GM13976 (cell line): ENCODE results near the gene PBX4.
"Not testable (repeated sequence)": the region's sequence is repeated elsewhere in the genome, so short reads cannot be mapped to it uniquely, and the experiment has no call there.

ENCODE experiments used
- DNase-seq: peaks from one replicate; pipeline ENCODE4 v3.0.0; 2012; ENCODE audit warnings: low spot score
- CTCF ChIP-seq: IDR thresholded peaks from 2 replicates; pipeline ENCODE4 v1.5.1; 2012; ENCODE audit warnings: borderline replicate concordance, mild to moderate bottlenecking; ENCODE audit not compliant: insufficient read depth; ENCODE audit errors: extremely low read depth, missing control alignments, control extremely low read depth
- in situ Hi-C: fragments of 300-500 bp; cut with MboI; formaldehyde crosslinking; loops from one replicate; pipeline ENCODE4 v1.12.0; 2022; ENCODE audit warnings: low sequenced_read_pairs, mixed read lengths, inconsistent platforms; ENCODE audit not compliant: unreplicated experiment

Gene PBX4

DNA sequence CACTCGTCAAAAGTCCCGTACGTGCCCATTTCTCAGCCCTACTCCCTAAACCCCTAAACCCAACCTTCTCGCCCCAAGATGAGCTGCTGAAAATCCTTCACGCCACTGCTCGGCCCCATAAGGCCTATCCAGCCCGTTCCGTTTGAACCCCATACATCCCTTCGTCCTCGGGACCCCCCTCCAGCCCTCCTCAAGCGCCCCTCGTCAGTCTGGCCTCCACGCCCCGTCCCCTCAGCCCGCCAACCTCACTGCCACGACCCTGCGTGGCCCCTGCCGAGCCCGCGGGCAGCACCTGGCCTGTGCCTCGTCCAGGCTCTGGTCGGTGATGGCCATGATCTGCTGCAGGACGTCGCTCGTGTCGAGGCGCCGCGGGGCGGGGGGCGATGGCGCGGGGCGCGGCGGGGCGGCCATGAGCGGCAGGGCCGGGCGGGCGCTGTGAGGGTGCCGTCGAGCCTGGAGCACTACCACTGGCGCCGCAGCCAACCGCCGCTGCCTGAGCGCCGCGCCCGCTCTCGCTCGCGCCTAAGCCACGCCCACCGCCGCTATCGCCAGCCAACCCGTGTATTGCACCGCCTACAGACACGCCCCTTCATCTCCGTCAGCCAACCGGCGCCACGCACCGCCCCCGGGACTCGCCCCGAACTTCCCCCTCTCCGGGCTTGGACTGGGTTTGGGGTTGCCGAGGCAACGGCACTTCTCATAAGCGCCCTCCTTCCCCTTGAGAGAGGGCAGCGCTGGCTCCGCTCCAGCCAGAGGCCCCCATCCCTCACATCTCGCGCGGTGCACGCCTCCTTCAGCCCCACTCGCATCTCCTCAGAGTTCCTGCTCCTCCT lies at the start of gene PBX4:
PBX4 (minus strand) TSS at position 469 of the 833 bp plus-strand sequence; CDS start at position 411, 58 bp downstream.
- no peak for TF ChIP-seq CTCF
- peak; percentile 99 for DNase-seq
- in situ Hi-C loops = no loop called here

- DNase-seq, in situ Hi-C loops: not testable (repeated sequence)
These were observed 47.0 kb upstream of the PBX4 start for GRCh38 chr19:19665420-19665948.

- peak; percentile 90 for DNase-seq
- TF ChIP-seq CTCF = no peak
- in situ Hi-C loops = no loop called here
These were observed 45.0 kb upstream of the PBX4 start, which contains the start of gene ATP13A1 for GRCh38 chr19:19663256-19664120. TSS of gene ATP13A1 (minus strand) at chr19:19663676. CDS start at chr19:19663666, 10 bp downstream.

DNA sequence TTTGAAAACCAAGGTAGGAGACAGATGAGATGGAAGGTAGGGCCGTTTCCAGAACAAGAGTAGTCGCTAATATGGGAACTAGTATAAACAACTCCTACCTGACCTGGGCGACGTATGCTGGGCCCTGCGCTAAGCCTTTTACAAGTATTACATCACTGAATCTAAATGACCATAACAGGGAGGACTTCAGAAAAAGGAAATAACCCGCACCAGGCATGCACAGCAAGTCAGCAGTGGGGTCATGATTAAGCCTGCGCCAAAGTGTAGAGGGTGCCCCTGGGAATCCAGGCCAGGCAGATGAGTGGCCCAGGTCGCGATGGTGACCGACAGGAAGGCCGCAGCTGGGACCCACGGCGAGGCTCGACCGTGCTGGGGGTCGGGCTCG lies 44.4 kb upstream of the PBX4 start:
- in situ Hi-C loops = no loop called here
- no peak for DNase-seq
- no peak for TF ChIP-seq CTCF

GRCh38 chr19:19662344-19662743 lies 43.9 kb upstream of the PBX4 start:
- in situ Hi-C loops = no loop called here
- no peak for TF ChIP-seq CTCF

GRCh38 chr19:19661675-19662251 lies 43.3 kb upstream of the PBX4 start:
- no peak for TF ChIP-seq CTCF
- in situ Hi-C loops = no loop called here
- peak; percentile 82 for DNase-seq

More at GRCh38 chr19:19662344-19662743, 43.9 kb upstream of the PBX4 start:
- DNase-seq = no peak
